ENCODE measurements around the gene ADAP1. TPM values are rescaled to one million over a fixed set of nuclear protein-coding genes. Genes with fewer than 3 reads are reported as not detected.

The ADAP1 gene
- total RNA-seq, 4 donors from 2014 or later, result 41.9 to 94.2 (median 78.3) TPM

- intact Hi-C loops (cut with DNase I), result no loop called here
- Histone ChIP-seq H3K4me3 (no peak overlapping the region), H3K36me3 (peaks cover 53 to 73% (median 67%) of the 10 kb centered on the region in 4 donors), H3K27me3 (no peaks in the 10 kb centered on the region), H3K9me3 (no peaks in the 10 kb centered on the region), H3K4me1 (peaks cover 40 to 67% (median 59%) of the 10 kb centered on the region in 4 donors), H3K27ac (replicated peaks in 1 of 4) (no peak overlapping the region)
- DNase-seq (ENCODE audit: extremely low spot score), result no peak
- TF ChIP-seq POLR2AphosphoS5 (IDR thresholded peaks at IDR 0.05) (no peak), POLR2A (IDR thresholded peaks at IDR 0.05; ENCODE audit: low read depth) (no peak)
- 89% methylated on average over 11 of the region's 11 CpGs for WGBS
These were observed 14.9 kb upstream of the ADAP1 start for GRCh38 chr7:969403-969802.

- intact Hi-C loops (cut with DNase I), result no loop called here
- Histone ChIP-seq H3K4me3 (no peak overlapping the region), H3K27me3 (no peaks in the 10 kb centered on the region), H3K36me3 (peaks cover 53 to 72% (median 66%) of the 10 kb centered on the region in 4 donors), H3K9me3 (no peaks in the 10 kb centered on the region), H3K27ac (replicated peaks in 1 of 4) (no peak overlapping the region), H3K4me1 (peaks cover 40 to 67% (median 59%) of the 10 kb centered on the region in 4 donors)
- TF ChIP-seq CTCF (IDR thresholded peaks at IDR 0.05), result no peak
- no peak for TF ChIP-seq EP300 (IDR thresholded peaks at IDR 0.05)
- TF ChIP-seq POLR2A (IDR thresholded peaks at IDR 0.05; ENCODE audit: low read depth), result no peak
- no peak for TF ChIP-seq POLR2AphosphoS5 (IDR thresholded peaks at IDR 0.05)
- WGBS, result 89% methylated on average over 23 of the region's 24 CpGs
- no peak for DNase-seq (ENCODE audit: extremely low spot score)
These were observed 14.0 kb upstream of the ADAP1 start for GRCh38 chr7:968205-969105.

- no peak overlapping the region for H3K27ac ChIP-seq (replicated peaks in 1 of 4)
- no peaks in the 10 kb centered on the region for H3K27me3 ChIP-seq
- no peaks in the 10 kb centered on the region for H3K9me3 ChIP-seq
- WGBS, result 90% methylated on average over 35 of the region's 39 CpGs
- TF ChIP-seq CTCF (IDR thresholded peaks at IDR 0.05) (no peak), POLR2AphosphoS5 (IDR thresholded peaks at IDR 0.05) (no peak), EP300 (IDR thresholded peaks at IDR 0.05) (no peak), POLR2A (IDR thresholded peaks at IDR 0.05; ENCODE audit: low read depth) (no peak)
- peaks cover 38 to 67% (median 59%) of the 10 kb centered on the region in 4 donors for H3K4me1 ChIP-seq
- intact Hi-C loops (cut with DNase I), result no loop called here
- H3K4me3 ChIP-seq, result no peak overlapping the region
- no peak for DNase-seq (ENCODE audit: extremely low spot score)
- peaks cover 45 to 63% (median 57%) of the 10 kb centered on the region in 4 donors for H3K36me3 ChIP-seq
These were observed 13.0 kb upstream of the ADAP1 start for GRCh38 chr7:967361-968082.

GRCh38 chr7:966291-967069 lies 12.0 kb upstream of the ADAP1 start:
- 79% methylated on average over 22 of the region's 22 CpGs for WGBS
- intact Hi-C loops (cut with DNase I), result no loop called here

More at GRCh38 chr7:966291-967069, 12.0 kb upstream of the ADAP1 start:
- no peaks in the 10 kb centered on the region for H3K27me3 ChIP-seq
- peak overlapping the region; percentile 80 to 93 (median 90) for H3K27ac ChIP-seq (replicated peaks in 1 of 4)
- TF ChIP-seq POLR2AphosphoS5 (IDR thresholded peaks at IDR 0.05) (no peak), POLR2A (IDR thresholded peaks at IDR 0.05; ENCODE audit: low read depth) (no peak), CTCF (IDR thresholded peaks at IDR 0.05) (no peak), EP300 (IDR thresholded peaks at IDR 0.05) (no peak)
- peaks cover 30 to 67% (median 54%) of the 10 kb centered on the region in 4 donors for H3K4me1 ChIP-seq
- no peak overlapping the region for H3K4me3 ChIP-seq
- peaks cover 35 to 52% (median 46%) of the 10 kb centered on the region in 4 donors for H3K36me3 ChIP-seq
- no peaks in the 10 kb centered on the region for H3K9me3 ChIP-seq
- DNase-seq (ENCODE audit: extremely low spot score), result no peak
